ENCODE measurements around the gene RNF168. TPM values are rescaled to one million over a fixed set of nuclear protein-coding genes. Genes with fewer than 3 reads are reported as not detected.

The RNF168 gene
- total RNA-seq, 1 experiment from 2014 or later: 66.1 TPM

- TF ChIP-seq OVOL2 (CRISPR knock-in tag; IDR thresholded peaks at IDR 0.05; ENCODE audit: borderline replicate concordance) (no peak), GTF2I (CRISPR knock-in tag; conservative IDR thresholded peaks at IDR 0.05) (no peak), SMAD3 (CRISPR knock-in tag; IDR thresholded peaks at IDR 0.05; ENCODE audit: borderline replicate concordance) (no peak), JAZF1 (CRISPR knock-in tag; IDR thresholded peaks at IDR 0.05) (no peak), NFYB (CRISPR knock-in tag; conservative IDR thresholded peaks at IDR 0.05; ENCODE audit: low read depth) (no peak), GABPB1 (CRISPR knock-in tag; IDR thresholded peaks at IDR 0.05) (peak; percentile 50), FOXJ3 (CRISPR knock-in tag; IDR thresholded peaks at IDR 0.05; ENCODE audit: borderline replicate concordance) (no peak), FOXP1 (CRISPR knock-in tag; IDR thresholded peaks at IDR 0.05; ENCODE audit: borderline replicate concordance) (peak; percentile 89; the same call in 1 of the 2 replicates), SMAD4 (CRISPR knock-in tag; IDR thresholded peaks at IDR 0.05) (no peak), MYBL2 (CRISPR knock-in tag; IDR thresholded peaks at IDR 0.05) (0 out of 2 replicates have a peak, but pooled peaks have one; percentile 67), KAT7 (CRISPR knock-in tag; IDR thresholded peaks at IDR 0.05; ENCODE audit: borderline replicate concordance) (no peak; the same call in 1 of the 2 replicates), JUN (CRISPR knock-in tag; IDR thresholded peaks at IDR 0.05) (no peak), MXD4 (CRISPR knock-in tag; IDR thresholded peaks at IDR 0.05; ENCODE audit: borderline replicate concordance) (no peak), ZNF281 (CRISPR knock-in tag; IDR thresholded peaks at IDR 0.05) (peak; percentile 65; the same call in 1 of the 2 replicates), ZNF138 (CRISPR knock-in tag; conservative IDR thresholded peaks at IDR 0.05) (no peak), RELA (CRISPR knock-in tag; IDR thresholded peaks at IDR 0.05; ENCODE audit: borderline replicate concordance) (no peak), ZNF232 (CRISPR knock-in tag; IDR thresholded peaks at IDR 0.05) (no peak), ZNF396 (CRISPR knock-in tag; IDR thresholded peaks at IDR 0.05; ENCODE audit: borderline replicate concordance) (no peak), SOX15 (CRISPR knock-in tag; IDR thresholded peaks at IDR 0.05) (no peak), RORB (CRISPR knock-in tag; IDR thresholded peaks at IDR 0.05) (no peak)
- TF ChIP-seq, protein P1, sequence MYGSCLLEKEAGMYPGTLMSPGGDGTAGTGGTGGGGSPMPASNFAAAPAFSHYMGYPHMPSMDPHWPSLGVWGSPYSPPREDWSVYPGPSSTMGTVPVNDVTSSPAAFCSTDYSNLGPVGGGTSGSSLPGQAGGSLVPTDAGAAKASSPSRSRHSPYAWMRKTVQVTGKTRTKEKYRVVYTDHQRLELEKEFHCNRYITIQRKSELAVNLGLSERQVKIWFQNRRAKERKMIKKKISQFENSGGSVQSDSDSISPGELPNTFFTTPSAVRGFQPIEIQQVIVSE (CRISPR knock-in tag; IDR thresholded peaks at IDR 0.05; ENCODE audit: borderline replicate concordance): no peak
- TF ChIP-seq, protein P2, sequence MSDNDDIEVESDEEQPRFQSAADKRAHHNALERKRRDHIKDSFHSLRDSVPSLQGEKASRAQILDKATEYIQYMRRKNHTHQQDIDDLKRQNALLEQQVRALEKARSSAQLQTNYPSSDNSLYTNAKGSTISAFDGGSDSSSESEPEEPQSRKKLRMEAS (CRISPR knock-in tag; IDR thresholded peaks at IDR 0.05): no peak; the same call in none of the 2 replicates
- TF ChIP-seq, protein P3, sequence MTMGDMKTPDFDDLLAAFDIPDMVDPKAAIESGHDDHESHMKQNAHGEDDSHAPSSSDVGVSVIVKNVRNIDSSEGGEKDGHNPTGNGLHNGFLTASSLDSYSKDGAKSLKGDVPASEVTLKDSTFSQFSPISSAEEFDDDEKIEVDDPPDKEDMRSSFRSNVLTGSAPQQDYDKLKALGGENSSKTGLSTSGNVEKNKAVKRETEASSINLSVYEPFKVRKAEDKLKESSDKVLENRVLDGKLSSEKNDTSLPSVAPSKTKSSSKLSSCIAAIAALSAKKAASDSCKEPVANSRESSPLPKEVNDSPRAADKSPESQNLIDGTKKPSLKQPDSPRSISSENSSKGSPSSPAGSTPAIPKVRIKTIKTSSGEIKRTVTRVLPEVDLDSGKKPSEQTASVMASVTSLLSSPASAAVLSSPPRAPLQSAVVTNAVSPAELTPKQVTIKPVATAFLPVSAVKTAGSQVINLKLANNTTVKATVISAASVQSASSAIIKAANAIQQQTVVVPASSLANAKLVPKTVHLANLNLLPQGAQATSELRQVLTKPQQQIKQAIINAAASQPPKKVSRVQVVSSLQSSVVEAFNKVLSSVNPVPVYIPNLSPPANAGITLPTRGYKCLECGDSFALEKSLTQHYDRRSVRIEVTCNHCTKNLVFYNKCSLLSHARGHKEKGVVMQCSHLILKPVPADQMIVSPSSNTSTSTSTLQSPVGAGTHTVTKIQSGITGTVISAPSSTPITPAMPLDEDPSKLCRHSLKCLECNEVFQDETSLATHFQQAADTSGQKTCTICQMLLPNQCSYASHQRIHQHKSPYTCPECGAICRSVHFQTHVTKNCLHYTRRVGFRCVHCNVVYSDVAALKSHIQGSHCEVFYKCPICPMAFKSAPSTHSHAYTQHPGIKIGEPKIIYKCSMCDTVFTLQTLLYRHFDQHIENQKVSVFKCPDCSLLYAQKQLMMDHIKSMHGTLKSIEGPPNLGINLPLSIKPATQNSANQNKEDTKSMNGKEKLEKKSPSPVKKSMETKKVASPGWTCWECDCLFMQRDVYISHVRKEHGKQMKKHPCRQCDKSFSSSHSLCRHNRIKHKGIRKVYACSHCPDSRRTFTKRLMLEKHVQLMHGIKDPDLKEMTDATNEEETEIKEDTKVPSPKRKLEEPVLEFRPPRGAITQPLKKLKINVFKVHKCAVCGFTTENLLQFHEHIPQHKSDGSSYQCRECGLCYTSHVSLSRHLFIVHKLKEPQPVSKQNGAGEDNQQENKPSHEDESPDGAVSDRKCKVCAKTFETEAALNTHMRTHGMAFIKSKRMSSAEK (CRISPR knock-in tag; IDR thresholded peaks at IDR 0.05; ENCODE audit: borderline replicate concordance): no peak
- TF ChIP-seq, protein P4, sequence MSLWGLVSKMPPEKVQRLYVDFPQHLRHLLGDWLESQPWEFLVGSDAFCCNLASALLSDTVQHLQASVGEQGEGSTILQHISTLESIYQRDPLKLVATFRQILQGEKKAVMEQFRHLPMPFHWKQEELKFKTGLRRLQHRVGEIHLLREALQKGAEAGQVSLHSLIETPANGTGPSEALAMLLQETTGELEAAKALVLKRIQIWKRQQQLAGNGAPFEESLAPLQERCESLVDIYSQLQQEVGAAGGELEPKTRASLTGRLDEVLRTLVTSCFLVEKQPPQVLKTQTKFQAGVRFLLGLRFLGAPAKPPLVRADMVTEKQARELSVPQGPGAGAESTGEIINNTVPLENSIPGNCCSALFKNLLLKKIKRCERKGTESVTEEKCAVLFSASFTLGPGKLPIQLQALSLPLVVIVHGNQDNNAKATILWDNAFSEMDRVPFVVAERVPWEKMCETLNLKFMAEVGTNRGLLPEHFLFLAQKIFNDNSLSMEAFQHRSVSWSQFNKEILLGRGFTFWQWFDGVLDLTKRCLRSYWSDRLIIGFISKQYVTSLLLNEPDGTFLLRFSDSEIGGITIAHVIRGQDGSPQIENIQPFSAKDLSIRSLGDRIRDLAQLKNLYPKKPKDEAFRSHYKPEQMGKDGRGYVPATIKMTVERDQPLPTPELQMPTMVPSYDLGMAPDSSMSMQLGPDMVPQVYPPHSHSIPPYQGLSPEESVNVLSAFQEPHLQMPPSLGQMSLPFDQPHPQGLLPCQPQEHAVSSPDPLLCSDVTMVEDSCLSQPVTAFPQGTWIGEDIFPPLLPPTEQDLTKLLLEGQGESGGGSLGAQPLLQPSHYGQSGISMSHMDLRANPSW (CRISPR knock-in tag; conservative IDR thresholded peaks at IDR 0.05; ENCODE audit: low read depth): no peak
- TF ChIP-seq, protein P5, sequence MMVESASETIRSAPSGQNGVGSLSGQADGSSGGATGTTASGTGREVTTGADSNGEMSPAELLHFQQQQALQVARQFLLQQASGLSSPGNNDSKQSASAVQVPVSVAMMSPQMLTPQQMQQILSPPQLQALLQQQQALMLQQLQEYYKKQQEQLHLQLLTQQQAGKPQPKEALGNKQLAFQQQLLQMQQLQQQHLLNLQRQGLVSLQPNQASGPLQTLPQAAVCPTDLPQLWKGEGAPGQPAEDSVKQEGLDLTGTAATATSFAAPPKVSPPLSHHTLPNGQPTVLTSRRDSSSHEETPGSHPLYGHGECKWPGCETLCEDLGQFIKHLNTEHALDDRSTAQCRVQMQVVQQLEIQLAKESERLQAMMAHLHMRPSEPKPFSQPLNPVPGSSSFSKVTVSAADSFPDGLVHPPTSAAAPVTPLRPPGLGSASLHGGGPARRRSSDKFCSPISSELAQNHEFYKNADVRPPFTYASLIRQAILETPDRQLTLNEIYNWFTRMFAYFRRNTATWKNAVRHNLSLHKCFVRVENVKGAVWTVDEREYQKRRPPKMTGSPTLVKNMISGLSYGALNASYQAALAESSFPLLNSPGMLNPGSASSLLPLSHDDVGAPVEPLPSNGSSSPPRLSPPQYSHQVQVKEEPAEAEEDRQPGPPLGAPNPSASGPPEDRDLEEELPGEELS (CRISPR knock-in tag; IDR thresholded peaks at IDR 0.05): no peak
Measured at GRCh38 chr3:196432137-196432879, 71.3 kb downstream of the RNF168 start, which contains the start of gene UBXN7 (continued).
